Body of pancreas (tissue), 4 donors: ENCODE measurements around the gene GPR31.

ENCODE experiments used
- CTCF ChIP-seq, 7 experiments: fragments of 450-650 bp in 4 of 7; fragments of 200-600 bp in 3 of 7; sonication (generic) in 3 of 7; IDR thresholded peaks; one replicate each; pipeline ENCODE4 v1.5.1; 2016 to 2019; ENCODE audit warnings: antibody characterized with exemption in 7 of 7
- POLR2A ChIP-seq, 3 donors: fragments of 450-650 bp; IDR thresholded peaks; one replicate each; pipeline ENCODE4 v1.6.1; 2016; ENCODE audit warnings: antibody characterized with exemption in 3 of 3, mild to moderate bottlenecking in 2 of 3

- TF ChIP-seq CTCF (IDR thresholded peaks at IDR 0.05) = no peak
- no peak for TF ChIP-seq POLR2A (IDR thresholded peaks at IDR 0.05)
Observed at GRCh38 chr6:167129562-167129961, 28.2 kb downstream of the GPR31 start.
